ENCODE data around the gene HBZ.
A peak's percentile ranks its signal among the peaks of the same experiment; 100 is the strongest.
"Not testable (repeated sequence)": the region's sequence is repeated elsewhere in the genome, so short reads cannot be mapped to it uniquely, and the experiment has no call there.

The HBZ gene

DNA sequence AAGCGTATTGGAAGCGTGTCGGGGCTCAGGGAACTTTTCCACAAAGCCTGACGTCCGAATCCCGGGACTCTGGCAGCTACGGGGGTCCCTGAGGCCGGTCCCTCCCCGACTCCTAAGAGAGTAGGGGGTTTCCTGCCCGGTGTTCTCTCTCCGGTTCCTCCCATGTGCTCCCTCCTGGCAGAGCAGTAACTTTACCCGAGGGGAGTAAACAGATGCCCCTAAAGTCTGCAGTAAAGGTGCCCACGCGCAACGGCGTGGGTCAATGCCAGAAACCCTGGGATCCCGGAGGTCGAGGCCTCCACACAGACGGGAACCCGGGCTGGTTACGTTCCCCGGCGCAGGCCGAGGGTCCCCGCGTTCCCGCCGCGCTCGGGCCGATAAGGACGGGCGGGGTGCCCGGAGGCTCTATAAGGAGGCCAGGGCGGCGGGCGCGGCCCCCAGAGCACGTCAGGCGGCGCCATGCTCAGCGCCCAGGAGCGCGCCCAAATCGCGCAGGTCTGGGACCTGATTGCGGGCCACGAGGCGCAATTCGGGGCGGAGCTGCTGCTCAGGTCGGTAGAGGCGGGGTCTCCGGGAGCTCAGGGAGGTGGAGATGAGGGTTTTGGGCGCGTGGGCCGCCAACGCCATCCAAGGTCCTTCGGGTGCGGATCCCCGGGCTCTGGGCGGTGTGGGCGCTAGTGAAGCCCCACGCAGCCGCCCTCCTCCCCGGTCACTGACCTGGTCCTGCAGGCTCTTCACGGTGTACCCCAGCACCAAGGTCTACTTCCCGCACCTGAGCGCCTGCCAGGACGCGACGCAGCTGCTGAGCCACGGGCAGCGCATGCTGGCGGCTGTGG, 13.3 kb downstream of the HBZ start, which contains the start of gene HBM:
Gene HBM, plus strand, starts transcription at position 440 of the 836 bp plus-strand sequence. Its CDS starts 20 bp downstream, at position 460.
- no peak for DNase-seq

DNA sequence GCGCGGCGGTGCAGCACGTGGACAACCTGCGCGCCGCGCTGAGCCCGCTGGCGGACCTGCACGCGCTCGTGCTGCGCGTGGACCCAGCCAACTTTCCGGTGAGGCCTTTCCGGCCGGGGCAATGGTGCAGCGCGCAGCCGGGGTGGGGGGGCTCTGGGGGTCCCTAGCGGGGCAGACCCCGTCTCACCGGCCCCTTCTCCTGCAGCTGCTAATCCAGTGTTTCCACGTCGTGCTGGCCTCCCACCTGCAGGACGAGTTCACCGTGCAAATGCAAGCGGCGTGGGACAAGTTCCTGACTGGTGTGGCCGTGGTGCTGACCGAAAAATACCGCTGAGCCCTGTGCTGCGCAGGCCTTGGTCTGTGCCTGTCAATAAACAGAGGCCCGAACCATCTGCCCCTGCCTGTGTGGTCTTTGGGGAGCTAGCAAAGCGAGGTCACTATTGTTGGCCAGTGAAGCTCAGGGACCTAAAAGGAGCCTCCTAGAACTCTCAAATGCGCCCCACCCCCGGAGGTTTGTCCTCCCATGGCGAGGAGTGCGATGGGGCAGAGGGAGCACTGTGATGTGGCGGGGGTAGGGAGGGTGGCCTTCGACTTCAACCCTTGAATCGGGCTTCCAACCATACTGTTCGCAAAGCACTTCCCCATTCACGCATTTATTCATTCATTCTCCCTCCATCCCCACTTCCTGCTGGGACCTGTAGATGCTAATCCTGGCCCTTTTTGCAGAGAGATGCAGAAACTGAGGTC, 14.1 kb downstream of the HBZ start:
- no peak for DNase-seq

DNA sequence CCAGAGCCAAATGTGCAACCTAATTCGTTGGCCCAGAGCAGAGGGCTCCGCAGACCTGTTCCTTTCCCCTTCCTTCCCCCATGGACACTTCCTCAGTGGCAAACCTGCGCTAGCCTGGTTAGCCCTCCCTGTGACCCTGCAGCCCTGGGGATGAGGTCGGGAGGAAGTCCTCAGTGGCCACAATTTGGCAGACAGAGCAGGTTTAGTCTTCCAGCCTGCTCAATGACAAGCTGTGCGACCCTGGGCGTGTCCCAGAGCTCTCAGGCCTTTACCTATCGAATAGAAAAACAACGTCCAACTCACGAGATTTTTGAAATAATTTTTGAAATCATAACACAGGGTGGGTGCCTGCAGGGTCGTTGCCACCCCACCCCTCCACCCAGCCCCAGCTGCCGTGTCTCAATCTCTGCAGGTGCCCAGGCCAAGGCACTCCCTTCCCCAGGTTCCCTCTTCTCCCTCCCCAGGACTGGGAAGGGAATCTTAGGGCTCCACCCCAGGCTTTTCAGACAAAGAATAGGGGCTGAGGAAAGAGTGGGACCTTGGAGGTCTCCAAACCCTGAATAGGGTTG, 14.8 kb downstream of the HBZ start:
- no peak for DNase-seq

DNA sequence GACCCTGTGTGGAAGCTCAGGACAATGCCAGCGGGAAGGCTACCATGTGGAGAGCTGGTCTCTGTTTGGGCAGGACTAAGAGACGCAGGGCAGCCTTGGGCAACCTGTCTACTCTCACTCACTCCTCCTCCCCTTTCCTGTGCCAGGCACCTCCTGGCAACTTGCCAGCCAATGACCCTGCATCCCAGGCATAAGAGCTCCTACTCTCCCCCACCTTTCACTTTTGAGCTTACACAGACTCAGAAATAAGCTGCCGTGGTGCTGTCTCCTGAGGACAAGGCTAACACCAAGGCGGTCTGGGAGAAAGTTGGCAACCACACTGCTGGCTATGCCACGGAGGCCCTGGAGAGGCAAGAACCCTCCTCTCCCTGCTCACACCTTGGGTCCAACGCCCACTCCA, 16.0 kb downstream of the HBZ start:
- no peak for DNase-seq

DNA sequence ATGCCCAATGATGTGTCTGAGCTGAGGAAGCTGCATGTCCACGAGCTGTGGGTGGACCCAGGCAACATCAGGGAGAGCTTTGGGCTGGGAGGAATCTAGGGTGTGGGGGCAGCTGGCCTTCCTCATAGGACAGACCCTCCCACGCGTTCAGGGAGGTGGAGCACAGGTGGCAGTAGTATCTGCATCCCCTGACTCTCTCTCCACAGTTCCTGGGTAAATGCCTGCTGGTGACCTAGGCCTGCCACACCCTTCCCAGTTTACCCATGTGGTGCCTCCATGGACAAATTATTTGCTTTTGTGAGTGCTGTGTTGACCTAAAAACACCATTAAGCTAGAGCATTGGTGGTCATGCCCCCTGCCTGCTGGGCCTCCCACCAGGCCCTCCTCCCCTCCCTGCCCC, 16.6 kb downstream of the HBZ start:
- no peak for DNase-seq

DNA sequence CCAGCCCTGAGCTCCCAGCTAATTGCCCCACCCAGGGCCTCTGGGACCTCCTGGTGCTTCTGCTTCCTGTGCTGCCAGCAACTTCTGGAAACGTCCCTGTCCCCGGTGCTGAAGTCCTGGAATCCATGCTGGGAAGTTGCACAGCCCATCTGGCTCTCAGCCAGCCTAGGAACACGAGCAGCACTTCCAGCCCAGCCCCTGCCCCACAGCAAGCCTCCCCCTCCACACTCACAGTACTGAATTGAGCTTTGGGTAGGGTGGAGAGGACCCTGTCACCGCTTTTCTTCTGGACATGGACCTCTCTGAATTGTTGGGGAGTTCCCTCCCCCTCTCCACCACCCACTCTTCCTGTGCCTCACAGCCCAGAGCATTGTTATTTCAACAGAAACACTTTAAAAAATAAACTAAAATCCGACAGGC, 17.7 kb downstream of the HBZ start:
- DNase-seq = not testable (repeated sequence)

DNA sequence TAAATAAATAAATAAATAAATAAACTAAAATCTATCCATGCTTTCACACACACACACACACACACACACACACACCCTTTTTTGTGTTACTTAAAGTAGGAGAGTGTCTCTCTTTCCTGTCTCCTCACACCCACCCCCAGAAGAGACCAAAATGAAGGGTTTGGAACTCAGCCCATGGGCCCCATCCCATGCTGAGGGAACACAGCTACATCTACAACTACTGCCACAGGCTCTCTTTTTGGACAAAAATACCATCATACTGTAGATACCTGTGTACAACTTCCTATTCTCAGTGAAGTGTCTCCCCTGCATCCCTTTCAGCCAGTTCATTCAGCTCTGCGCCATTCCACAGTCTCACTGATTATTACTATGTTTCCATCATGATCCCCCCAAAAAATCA, 18.3 kb downstream of the HBZ start:
- DNase-seq = no peak

DNA sequence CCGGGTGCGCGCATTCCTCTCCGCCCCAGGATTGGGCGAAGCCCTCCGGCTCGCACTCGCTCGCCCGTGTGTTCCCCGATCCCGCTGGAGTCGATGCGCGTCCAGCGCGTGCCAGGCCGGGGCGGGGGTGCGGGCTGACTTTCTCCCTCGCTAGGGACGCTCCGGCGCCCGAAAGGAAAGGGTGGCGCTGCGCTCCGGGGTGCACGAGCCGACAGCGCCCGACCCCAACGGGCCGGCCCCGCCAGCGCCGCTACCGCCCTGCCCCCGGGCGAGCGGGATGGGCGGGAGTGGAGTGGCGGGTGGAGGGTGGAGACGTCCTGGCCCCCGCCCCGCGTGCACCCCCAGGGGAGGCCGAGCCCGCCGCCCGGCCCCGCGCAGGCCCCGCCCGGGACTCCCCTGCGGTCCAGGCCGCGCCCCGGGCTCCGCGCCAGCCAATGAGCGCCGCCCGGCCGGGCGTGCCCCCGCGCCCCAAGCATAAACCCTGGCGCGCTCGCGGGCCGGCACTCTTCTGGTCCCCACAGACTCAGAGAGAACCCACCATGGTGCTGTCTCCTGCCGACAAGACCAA, 20.0 kb downstream of the HBZ start, which contains the start of gene HBA2:
Gene HBA2, plus strand, starts transcription at position 503 of the 568 bp plus-strand sequence. Its CDS starts 37 bp downstream, at position 540.
- not testable (repeated sequence) for DNase-seq

DNA sequence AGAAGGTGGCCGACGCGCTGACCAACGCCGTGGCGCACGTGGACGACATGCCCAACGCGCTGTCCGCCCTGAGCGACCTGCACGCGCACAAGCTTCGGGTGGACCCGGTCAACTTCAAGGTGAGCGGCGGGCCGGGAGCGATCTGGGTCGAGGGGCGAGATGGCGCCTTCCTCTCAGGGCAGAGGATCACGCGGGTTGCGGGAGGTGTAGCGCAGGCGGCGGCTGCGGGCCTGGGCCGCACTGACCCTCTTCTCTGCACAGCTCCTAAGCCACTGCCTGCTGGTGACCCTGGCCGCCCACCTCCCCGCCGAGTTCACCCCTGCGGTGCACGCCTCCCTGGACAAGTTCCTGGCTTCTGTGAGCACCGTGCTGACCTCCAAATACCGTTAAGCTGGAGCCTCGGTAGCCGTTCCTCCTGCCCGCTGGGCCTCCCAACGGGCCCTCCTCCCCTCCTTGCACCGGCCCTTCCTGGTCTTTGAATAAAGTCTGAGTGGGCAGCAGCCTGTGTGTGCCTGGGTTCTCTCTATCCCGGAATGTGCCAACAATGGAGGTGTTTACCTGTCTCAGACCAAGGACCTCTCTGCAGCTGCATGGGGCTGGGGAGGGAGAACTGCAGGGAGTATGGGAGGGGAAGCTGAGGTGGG, 20.9 kb downstream of the HBZ start:
- DNase-seq = not testable (repeated sequence)

DNA sequence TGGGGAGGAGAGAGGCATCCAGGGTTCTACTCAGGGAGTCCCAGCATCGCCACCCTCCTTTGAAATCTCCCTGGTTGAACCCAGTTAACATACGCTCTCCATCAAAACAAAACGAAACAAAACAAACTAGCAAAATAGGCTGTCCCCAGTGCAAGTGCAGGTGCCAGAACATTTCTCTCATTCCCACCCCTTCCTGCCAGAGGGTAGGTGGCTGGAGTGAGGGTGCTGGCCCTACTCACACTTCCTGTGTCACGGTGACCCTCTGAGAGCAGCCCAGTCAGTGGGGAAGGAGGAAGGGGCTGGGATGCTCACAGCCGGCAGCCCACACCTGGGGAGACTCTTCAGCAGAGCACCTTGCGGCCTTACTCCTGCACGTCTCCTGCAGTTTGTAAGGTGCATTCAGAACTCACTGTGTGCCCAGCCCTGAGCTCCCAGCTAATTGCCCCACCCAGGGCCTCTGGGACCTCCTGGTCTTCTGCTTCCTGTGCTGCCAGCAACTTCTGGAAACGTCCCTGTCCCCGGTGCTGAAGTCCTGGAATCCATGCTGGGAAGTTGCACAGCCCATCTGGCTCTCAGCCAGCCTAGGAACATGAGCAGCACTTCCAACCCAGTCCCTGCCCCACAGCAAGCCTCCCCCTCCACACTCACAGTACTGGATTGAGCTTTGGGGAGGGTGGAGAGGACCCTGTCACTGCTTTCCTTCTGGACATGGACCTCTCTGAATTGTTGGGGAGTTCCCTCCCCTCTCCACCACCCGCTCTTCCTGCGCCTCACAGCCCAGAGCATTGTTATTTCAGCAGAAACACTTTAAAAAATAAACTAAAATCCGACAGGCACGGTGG, 21.7 kb downstream of the HBZ start:
- peak; percentile 55 for DNase-seq

DNA sequence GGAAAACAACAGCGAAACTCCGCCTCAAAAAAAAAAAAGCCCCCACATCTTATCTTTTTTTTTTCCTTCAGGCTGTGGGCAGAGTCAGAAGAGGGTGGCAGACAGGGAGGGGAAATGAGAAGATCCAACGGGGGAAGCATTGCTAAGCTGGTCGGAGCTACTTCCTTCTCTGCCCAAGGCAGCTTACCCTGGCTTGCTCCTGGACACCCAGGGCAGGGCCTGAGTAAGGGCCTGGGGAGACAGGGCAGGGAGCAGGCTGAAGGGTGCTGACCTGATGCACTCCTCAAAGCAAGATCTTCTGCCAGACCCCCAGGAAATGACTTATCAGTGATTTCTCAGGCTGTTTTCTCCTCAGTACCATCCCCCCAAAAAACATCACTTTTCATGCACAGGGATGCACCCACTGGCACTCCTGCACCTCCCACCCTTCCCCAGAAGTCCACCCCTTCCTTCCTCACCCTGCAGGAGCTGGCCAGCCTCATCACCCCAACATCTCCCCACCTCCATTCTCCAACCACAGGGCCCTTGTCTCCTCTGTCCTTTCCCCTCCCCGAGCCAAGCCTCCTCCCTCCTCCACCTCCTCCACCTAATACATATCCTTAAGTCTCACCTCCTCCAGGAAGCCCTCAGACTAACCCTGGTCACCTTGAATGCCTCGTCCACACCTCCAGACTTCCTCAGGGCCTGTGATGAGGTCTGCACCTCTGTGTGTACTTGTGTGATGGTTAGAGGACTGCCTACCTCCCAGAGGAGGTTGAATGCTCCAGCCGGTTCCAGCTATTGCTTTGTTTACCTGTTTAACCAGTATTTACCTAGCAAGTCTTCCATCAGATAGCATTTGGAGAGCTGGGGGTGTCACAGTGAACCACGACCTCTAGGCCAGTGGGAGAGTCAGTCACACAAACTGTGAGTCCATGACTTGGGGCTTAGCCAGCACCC, 22.8 kb downstream of the HBZ start:
- no peak for DNase-seq

DNA sequence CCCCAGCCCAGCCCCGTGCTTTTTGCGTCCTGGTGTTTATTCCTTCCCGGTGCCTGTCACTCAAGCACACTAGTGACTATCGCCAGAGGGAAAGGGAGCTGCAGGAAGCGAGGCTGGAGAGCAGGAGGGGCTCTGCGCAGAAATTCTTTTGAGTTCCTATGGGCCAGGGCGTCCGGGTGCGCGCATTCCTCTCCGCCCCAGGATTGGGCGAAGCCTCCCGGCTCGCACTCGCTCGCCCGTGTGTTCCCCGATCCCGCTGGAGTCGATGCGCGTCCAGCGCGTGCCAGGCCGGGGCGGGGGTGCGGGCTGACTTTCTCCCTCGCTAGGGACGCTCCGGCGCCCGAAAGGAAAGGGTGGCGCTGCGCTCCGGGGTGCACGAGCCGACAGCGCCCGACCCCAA, 23.6 kb downstream of the HBZ start:
- not testable (repeated sequence) for DNase-seq

DNA sequence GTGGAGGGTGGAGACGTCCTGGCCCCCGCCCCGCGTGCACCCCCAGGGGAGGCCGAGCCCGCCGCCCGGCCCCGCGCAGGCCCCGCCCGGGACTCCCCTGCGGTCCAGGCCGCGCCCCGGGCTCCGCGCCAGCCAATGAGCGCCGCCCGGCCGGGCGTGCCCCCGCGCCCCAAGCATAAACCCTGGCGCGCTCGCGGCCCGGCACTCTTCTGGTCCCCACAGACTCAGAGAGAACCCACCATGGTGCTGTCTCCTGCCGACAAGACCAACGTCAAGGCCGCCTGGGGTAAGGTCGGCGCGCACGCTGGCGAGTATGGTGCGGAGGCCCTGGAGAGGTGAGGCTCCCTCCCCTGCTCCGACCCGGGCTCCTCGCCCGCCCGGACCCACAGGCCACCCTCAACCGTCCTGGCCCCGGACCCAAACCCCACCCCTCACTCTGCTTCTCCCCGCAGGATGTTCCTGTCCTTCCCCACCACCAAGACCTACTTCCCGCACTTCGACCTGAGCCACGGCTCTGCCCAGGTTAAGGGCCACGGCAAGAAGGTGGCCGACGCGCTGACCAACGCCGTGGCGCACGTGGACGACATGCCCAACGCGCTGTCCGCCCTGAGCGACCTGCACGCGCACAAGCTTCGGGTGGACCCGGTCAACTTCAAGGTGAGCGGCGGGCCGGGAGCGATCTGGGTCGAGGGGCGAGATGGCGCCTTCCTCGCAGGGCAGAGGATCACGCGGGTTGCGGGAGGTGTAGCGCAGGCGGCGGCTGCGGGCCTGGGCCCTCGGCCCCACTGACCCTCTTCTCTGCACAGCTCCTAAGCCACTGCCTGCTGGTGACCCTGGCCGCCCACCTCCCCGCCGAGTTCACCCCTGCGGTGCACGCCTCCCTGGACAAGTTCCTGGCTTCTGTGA, 24.3 kb downstream of the HBZ start, which contains the start of gene HBA1:
Gene HBA1, plus strand, starts transcription at position 204 of the 906 bp plus-strand sequence. Its CDS starts 37 bp downstream, at position 241.
- not testable (repeated sequence) for DNase-seq

DNA sequence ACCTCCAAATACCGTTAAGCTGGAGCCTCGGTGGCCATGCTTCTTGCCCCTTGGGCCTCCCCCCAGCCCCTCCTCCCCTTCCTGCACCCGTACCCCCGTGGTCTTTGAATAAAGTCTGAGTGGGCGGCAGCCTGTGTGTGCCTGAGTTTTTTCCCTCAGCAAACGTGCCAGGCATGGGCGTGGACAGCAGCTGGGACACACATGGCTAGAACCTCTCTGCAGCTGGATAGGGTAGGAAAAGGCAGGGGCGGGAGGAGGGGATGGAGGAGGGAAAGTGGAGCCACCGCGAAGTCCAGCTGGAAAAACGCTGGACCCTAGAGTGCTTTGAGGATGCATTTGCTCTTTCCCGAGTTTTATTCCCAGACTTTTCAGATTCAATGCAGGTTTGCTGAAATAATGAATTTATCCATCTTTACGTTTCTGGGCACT, 25.0 kb downstream of the HBZ start:
- peak; percentile 55 for DNase-seq

DNA sequence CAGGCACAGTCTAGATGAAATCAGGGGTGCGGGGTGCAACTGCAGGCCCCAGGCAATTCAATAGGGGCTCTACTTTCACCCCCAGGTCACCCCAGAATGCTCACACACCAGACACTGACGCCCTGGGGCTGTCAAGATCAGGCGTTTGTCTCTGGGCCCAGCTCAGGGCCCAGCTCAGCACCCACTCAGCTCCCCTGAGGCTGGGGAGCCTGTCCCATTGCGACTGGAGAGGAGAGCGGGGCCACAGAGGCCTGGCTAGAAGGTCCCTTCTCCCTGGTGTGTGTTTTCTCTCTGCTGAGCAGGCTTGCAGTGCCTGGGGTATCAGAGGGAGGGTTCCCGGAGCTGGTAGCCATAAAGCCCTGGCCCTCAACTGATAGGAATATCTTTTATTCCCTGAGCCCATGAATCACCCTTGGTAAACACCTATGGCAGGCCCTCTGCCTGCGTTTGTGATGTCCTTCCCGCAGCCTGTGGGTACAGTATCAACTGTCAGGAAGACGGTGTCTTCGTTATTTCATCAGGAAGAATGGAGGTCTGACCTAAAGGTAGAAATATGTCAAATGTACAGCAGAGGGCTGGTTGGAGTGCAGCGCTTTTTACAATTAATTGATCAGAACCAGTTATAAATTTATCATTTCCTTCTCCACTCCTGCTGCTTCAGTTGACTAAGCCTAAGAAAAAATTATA, 25.7 kb downstream of the HBZ start:
- no peak for DNase-seq

DNA sequence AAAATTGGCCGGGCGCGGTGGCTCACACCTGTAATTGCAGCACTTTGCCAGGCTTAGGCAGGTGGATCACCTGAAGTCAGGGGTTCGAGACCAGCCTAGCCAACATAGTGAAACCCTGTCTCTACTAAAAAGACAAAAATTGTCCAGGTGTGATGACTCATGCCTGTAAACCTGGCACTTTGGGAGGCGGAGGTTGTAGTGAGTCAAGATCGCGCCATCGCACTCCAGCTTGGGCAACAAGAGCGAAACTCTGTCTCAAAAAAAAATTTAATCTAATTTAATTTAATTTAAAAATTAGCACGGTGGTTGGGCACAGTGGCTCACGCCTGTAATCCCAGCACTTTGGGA, 26.2 kb downstream of the HBZ start:
- DNase-seq = no peak

DNA sequence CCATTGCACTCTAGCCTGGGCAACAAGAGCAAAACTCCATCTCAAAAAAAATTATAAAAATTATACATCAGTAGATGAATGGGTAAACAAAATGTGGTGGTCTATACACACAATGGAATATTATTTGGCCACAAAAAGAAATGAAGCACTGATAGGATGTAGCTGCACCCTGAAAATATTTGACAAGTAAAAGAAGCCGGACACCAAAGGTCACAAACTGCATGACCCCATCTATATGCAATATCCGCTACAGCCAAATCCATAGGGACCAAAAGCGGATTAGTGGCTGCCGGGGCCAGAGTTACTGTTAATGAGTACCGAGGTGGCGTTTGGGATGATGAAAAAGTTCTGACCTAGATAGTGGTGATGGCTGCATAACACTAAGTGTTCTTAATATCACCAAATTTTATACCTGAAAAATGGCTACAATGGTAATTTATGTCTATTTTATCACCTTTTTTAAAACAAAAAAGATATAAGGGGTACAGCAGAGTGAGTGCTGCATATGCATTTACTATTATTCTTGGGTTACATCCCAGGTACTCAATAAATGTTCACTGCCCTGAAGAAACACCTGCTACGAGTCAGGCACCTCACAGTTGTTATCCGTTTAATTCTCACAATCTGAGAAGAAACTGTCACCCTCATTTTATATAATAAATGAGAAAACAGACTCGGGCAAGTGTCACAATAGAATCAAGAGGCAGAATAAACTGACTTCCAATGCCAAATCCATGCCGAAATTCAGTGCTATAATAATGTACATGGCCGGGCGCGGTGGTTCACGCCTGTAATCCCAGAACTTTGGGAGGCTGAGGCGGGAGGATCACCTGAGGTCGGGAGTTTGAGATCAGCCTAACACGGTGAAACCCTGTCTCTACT, 27.0 kb downstream of the HBZ start:
- DNase-seq = no peak

Measured in left hindlimb (tissue), 1 donor.